GM23338 (cell line): Measurements from ENCODE around the gene STIP1. TPM values are rescaled to one million over a fixed set of nuclear protein-coding genes. Genes with fewer than 3 reads are reported as not detected.
A peak's percentile ranks its signal among the peaks of the same experiment; 100 is the strongest.

ENCODE experiments used
- ATAC-seq: fragments of 200-7000 bp; cut with Tn5 transposase; 3 replicates; pipeline ENCODE4 v1.9.1; 2020
- DNase-seq: peaks from one replicate; pipeline ENCODE4 v3.0.0-alpha.2; 2015; ENCODE audit warnings: low spot score
- H2AFZ ChIP-seq: fragments of 200-600 bp; sonication (generic); 2 replicates; pipeline ENCODE4 v1.8.0; 2016; ENCODE audit warnings: antibody characterized with exemption, mild to moderate bottlenecking, moderate library complexity
- H3F3A ChIP-seq: fragments of 200-600 bp; sonication (generic); replicated peaks from 2 replicates; pipeline ENCODE4 v1.8.0; 2017; ENCODE audit warnings: antibody characterized with exemption, mixed run types, low read depth
- H3K27ac ChIP-seq: fragments of 200-600 bp; sonication (generic); 2 replicates; pipeline ENCODE4 v1.6.1; 2016; ENCODE audit warnings: low read depth
- H3K27me3 ChIP-seq: fragments of 200-600 bp; sonication (generic); 2 replicates; pipeline ENCODE4 v1.8.0; 2016; ENCODE audit warnings: mild to moderate bottlenecking, mixed run types, moderate library complexity; ENCODE audit not compliant: insufficient read depth
- H3K36me3 ChIP-seq: fragments of 200-600 bp; sonication (generic); 2 replicates; pipeline ENCODE4 v1.8.0; 2016; ENCODE audit warnings: mild to moderate bottlenecking; ENCODE audit not compliant: insufficient read depth
- H3K4me1 ChIP-seq: fragments of 200-600 bp; sonication (generic); 2 replicates; pipeline ENCODE4 v1.8.0; 2016; ENCODE audit warnings: mild to moderate bottlenecking, moderate library complexity; ENCODE audit not compliant: insufficient read depth
- H3K4me2 ChIP-seq: fragments of 200-600 bp; sonication (generic); 2 replicates; pipeline ENCODE4 v1.7.1; 2017; ENCODE audit warnings: mixed run types
- H3K4me3 ChIP-seq: fragments of 200-600 bp; sonication (generic); 2 replicates; pipeline ENCODE4 v1.6.1; 2016; ENCODE audit warnings: mixed run types
- H3K79me2 ChIP-seq: fragments of 200-600 bp; sonication (generic); replicated peaks from 2 replicates; pipeline ENCODE4 v1.8.0; 2017; ENCODE audit warnings: mild to moderate bottlenecking; ENCODE audit not compliant: insufficient read depth
- H3K9me2 ChIP-seq: fragments of 200-600 bp; sonication (generic); 2 replicates; pipeline ENCODE4 v1.8.0; 2017; ENCODE audit not compliant: insufficient read depth
- H4K20me1 ChIP-seq: fragments of 200-600 bp; sonication (generic); replicated peaks from 2 replicates; pipeline ENCODE4 v1.8.0; 2017; ENCODE audit warnings: mild to moderate bottlenecking; ENCODE audit not compliant: insufficient read depth
- H3K27ac Mint-ChIP-seq: 2 replicates; pipeline ENCODE4 v1.8.0; 2020; ENCODE audit warnings: inconsistent platforms, mild to moderate bottlenecking, moderate library complexity, mixed read lengths
- H3K27me3 Mint-ChIP-seq: 3 replicates; pipeline ENCODE4 v1.8.0; 2022; ENCODE audit warnings: low read depth, mild to moderate bottlenecking, moderate library complexity, mixed read lengths, inconsistent platforms; ENCODE audit not compliant: insufficient read depth, poor library complexity
- H3K36me3 Mint-ChIP-seq: 3 replicates; pipeline ENCODE4 v1.8.0; 2021; ENCODE audit warnings: low read depth, mild to moderate bottlenecking, inconsistent platforms, moderate library complexity, mixed read lengths
- H3K4me1 Mint-ChIP-seq: 3 replicates; pipeline ENCODE4 v1.8.0; 2020; ENCODE audit warnings: mild to moderate bottlenecking, inconsistent platforms, mixed read lengths
- H3K4me3 Mint-ChIP-seq: 3 replicates; pipeline ENCODE4 v1.8.0; 2021; ENCODE audit warnings: moderate library complexity, mild to moderate bottlenecking, inconsistent platforms, mixed read lengths
- H3K9me3 Mint-ChIP-seq: 3 replicates; pipeline ENCODE4 v1.8.0; 2020; ENCODE audit warnings: moderate library complexity, mild to moderate bottlenecking, inconsistent platforms, mixed read lengths
- CREB1 ChIP-seq: fragments of 250-450 bp; sonication (Bioruptor Pico); IDR thresholded peaks from 2 replicates; pipeline ENCODE4 v1.5.0; 2020; ENCODE audit warnings: low read depth, mild to moderate bottlenecking, moderate library complexity
- CTCF ChIP-seq, 2 experiments: fragments of 200-600 bp in 1 of 2; sonication (generic) in 1 of 2; conservative IDR thresholded peaks; 2 replicates each; pipeline versions ENCODE4 v1.5.1 to v1.6.1; 2016 to 2017; ENCODE audit warnings: antibody characterized with exemption in 2 of 2, low read depth in 2 of 2, mild to moderate bottlenecking in 2 of 2, moderate library complexity in 1 of 2
- ETS1 ChIP-seq: IDR thresholded peaks from 2 replicates; pipeline ENCODE4 v1.6.1; 2016; ENCODE audit warnings: antibody characterized with exemption
- EZH2 ChIP-seq: fragments of 200-600 bp; sonication (generic); IDR thresholded peaks from one replicate; pipeline ENCODE4 v1.8.0; 2017; ENCODE audit warnings: antibody characterized with exemption, mild to moderate bottlenecking, low read depth; ENCODE audit not compliant: unreplicated experiment
- EZH2phosphoT487 ChIP-seq: fragments of 200-600 bp; sonication (generic); IDR thresholded peaks from one replicate; pipeline ENCODE4 v1.8.1; 2018; ENCODE audit warnings: antibody characterized with exemption; ENCODE audit not compliant: unreplicated experiment
- JUNB ChIP-seq: IDR thresholded peaks from one replicate; pipeline ENCODE4 v1.6.1; 2016; ENCODE audit warnings: antibody characterized with exemption; ENCODE audit not compliant: unreplicated experiment
- POLR2AphosphoS5 ChIP-seq: IDR thresholded peaks from 2 replicates; pipeline ENCODE4 v1.6.1; 2016; ENCODE audit warnings: antibody characterized with exemption, low read depth
- ZNF114 ChIP-seq: fragments of 250-450 bp; sonication (Bioruptor Pico); IDR thresholded peaks from 2 replicates; pipeline ENCODE4 v1.5.0; 2020; ENCODE audit warnings: mild to moderate bottlenecking, moderate library complexity
- polyA plus RNA-seq: library from polyadenylated mRNA; unstranded; fragments of >200 nt; fragmentation: Nextera tagmentation; extraction: Ambion mirVana; gene quantifications from 2 replicates; pipeline ENCODE4 v1.2.1, GENCODE V29; 2016
- total RNA-seq: library from RNA; depleted of rRNA; stranded (reverse); fragments of >200 nt; shearing (Covaris generic); gene quantifications from 2 replicates; pipeline ENCODE4 v1.2.3, GENCODE V29; 2014

The STIP1 gene
- total and polyA plus RNA-seq, 2 experiments from 2014 or later = 213 to 351 TPM

GRCh38 chr11:64241491-64242374 lies 55.8 kb downstream of the STIP1 start:
- Mint-ChIP-seq H3K27ac (peak overlapping the region; percentile 98), H3K27me3 (peaks cover 28% of the 10 kb centered on the region), H3K36me3 (peaks cover 24% of the 10 kb centered on the region), H3K4me3 (peak overlapping the region; percentile 93), H3K4me1 (peaks cover 27% of the 10 kb centered on the region), H3K9me3 (no peaks in the 10 kb centered on the region)
- peaks cover 17% of the 10 kb centered on the region; the same call in 1 of the 2 replicates for H3K4me1 ChIP-seq
- ATAC-seq (peak; percentile 72), DNase-seq (peak; percentile 99)
- peak overlapping the region; percentile 96 for H3K4me2 ChIP-seq
- TF ChIP-seq EZH2phosphoT487 (no peak), POLR2AphosphoS5 (peak; percentile 67; the same call in 1 of the 2 replicates), ETS1 (0 out of 2 replicates have a peak, but pooled peaks have one; percentile 10), ZNF114 (CRISPR knock-in tag) (no peak), JUNB (no peak), CTCF (conservative IDR thresholded peaks at IDR 0.05; ENCODE audit: low read depth in 2 of 2) (no peak), CREB1 (CRISPR knock-in tag) (no peak)
- H3K27me3 ChIP-seq = no peaks in the 10 kb centered on the region
- H3K79me2 ChIP-seq = peaks cover 26% of the 10 kb centered on the region
- peaks cover 28% of the 10 kb centered on the region for H3F3A ChIP-seq
- H3K4me3 ChIP-seq = peak overlapping the region; percentile 97
- no peaks in the 10 kb centered on the region for H3K36me3 ChIP-seq
- peak overlapping the region; percentile 86; the same call in 1 of the 2 replicates for H3K27ac ChIP-seq
- H4K20me1 ChIP-seq = no peaks in the 10 kb centered on the region; the same call in 1 of the 2 replicates
- no peak overlapping the region for H2AFZ ChIP-seq
- H3K9me2 ChIP-seq = no peaks in the 10 kb centered on the region

- TF ChIP-seq EZH2 = no peak
- TF ChIP-seq POLR2AphosphoS5 = 0 out of 2 replicates have a peak, but pooled peaks have one; percentile 21
- Histone ChIP-seq H3K36me3 (no peaks in the 10 kb centered on the region), H3K27ac (peak overlapping the region; percentile 19; the same call in 1 of the 2 replicates), H3K4me1 (peaks cover 24% of the 10 kb centered on the region), H3K4me3 (peak overlapping the region; percentile 97; the same call in 1 of the 2 replicates), H3K9me2 (no peaks in the 10 kb centered on the region), H3F3A (peaks cover 35% of the 10 kb centered on the region), H4K20me1 (no peaks in the 10 kb centered on the region; the same call in 1 of the 2 replicates), H3K4me2 (no peak overlapping the region), H2AFZ (no peak overlapping the region), H3K27me3 (no peaks in the 10 kb centered on the region), H3K79me2 (peaks cover 26% of the 10 kb centered on the region)
- Mint-ChIP-seq H3K27me3 (peaks cover 33% of the 10 kb centered on the region), H3K9me3 (no peaks in the 10 kb centered on the region), H3K4me3 (peak overlapping the region; percentile 93), H3K36me3 (peaks cover 21% of the 10 kb centered on the region), H3K27ac (peak overlapping the region; percentile 43; the same call in 1 of the 2 replicates), H3K4me1 (peaks cover 34% of the 10 kb centered on the region)
- DNase-seq = no peak
- ATAC-seq = no peak
These were observed 57.4 kb downstream of the STIP1 start for GRCh38 chr11:64243236-64243854.
